C4-2B (cell line): Measurements from ENCODE around the gene NOL12.
"Not testable (repeated sequence)": the region's sequence is repeated elsewhere in the genome, so short reads cannot be mapped to it uniquely, and the experiment has no call there.

Experiments
- H3K27ac ChIP-seq: fragments of 450-650 bp; 2 replicates; pipeline ENCODE4 v1.5.1; 2017
- CTCF ChIP-seq: fragments of 450-650 bp; conservative IDR thresholded peaks from 2 replicates; pipeline ENCODE4 v1.5.1; 2017; ENCODE audit warnings: mild to moderate bottlenecking
- ZFX ChIP-seq: fragments of 450-650 bp; IDR thresholded peaks from 2 replicates; pipeline ENCODE4 v1.6.1; 2017

Gene NOL12

GRCh38 chr22:37715760-37716159 lies 29.6 kb downstream of the NOL12 start:
- no peak for TF ChIP-seq CTCF
- no peak for TF ChIP-seq ZFX
- no peak overlapping the region for H3K27ac ChIP-seq

- no peak overlapping the region for H3K27ac ChIP-seq
- no peak for TF ChIP-seq ZFX
- TF ChIP-seq CTCF = no peak
Observed at GRCh38 chr22:37716708-37717107, 30.6 kb downstream of the NOL12 start.

- H3K27ac ChIP-seq = not testable (repeated sequence)
Observed at GRCh38 chr22:37717235-37717634, 31.1 kb downstream of the NOL12 start.

- H3K27ac ChIP-seq = not testable (repeated sequence)
Observed at GRCh38 chr22:37717746-37718305, 31.7 kb downstream of the NOL12 start.

- no peak overlapping the region for H3K27ac ChIP-seq
- TF ChIP-seq ZFX (no peak), CTCF (no peak)
Observed at GRCh38 chr22:37725551-37726240, 39.6 kb downstream of the NOL12 start.

- no peak for TF ChIP-seq CTCF
- TF ChIP-seq ZFX = no peak
- no peak overlapping the region for H3K27ac ChIP-seq
Observed at GRCh38 chr22:37726241-37726887, 40.2 kb downstream of the NOL12 start.

- H3K27ac ChIP-seq = no peak overlapping the region
- no peak for TF ChIP-seq ZFX
- no peak for TF ChIP-seq CTCF
Observed at GRCh38 chr22:37728620-37729019, 42.5 kb downstream of the NOL12 start.

GRCh38 chr22:37731804-37732471 lies 45.8 kb downstream of the NOL12 start:
- H3K27ac ChIP-seq = no peak overlapping the region
- no peak for TF ChIP-seq ZFX
- TF ChIP-seq CTCF = no peak
